Hair follicular keratinocyte (primary cell): Measurements from ENCODE around the gene GAST. TPM values are rescaled to one million over a fixed set of nuclear protein-coding genes. Genes with fewer than 3 reads are reported as not detected.

ENCODE experiments used
- total RNA-seq: library from RNA; depleted of rRNA; stranded (reverse); fragments of >200 nt; gene quantifications from 2 replicates; pipeline ENCODE4 v1.2.3, GENCODE V29; 2015

GAST gene, protein sequence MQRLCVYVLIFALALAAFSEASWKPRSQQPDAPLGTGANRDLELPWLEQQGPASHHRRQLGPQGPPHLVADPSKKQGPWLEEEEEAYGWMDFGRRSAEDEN
- not detected in 2 replicates for total RNA-seq

DNA sequence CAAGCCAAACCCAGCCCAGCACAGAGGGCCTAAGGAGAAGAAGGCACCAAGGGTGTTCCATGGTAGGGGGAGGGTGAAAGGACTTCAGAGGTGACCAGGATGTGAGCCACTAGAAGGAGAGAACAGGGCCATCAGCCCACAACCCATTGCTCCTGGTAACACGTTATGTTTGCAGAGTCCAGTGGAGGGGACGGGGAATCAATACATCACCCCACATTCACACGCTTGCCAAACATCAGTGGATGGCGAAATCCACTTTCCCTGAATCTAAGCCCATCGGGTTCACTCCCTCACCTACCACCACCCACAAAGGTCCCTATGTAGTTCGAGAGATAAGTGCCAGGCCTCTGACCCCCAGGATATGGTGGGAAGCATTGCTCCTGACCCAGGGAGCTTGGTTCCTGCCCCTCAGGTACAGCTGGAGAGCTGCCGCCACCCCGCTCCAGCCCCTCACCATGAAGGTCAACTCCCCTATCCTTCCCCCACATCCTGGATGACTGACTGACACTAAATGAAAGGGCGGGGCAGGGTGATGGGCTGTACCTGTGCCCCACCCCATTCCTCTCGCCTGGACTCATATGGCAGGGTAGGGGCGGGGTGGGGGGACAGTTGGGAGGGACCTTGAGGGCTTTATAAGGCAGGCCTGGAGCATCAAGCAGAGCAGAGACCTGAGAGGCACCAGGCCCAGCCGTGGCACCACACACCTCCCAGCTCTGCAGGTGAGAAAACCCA is at the start of gene GAST:
GAST (plus strand) TSS at position 663 of the 732 bp plus-strand sequence. CDS start 3,106 bp downstream, outside the sequence.

DNA sequence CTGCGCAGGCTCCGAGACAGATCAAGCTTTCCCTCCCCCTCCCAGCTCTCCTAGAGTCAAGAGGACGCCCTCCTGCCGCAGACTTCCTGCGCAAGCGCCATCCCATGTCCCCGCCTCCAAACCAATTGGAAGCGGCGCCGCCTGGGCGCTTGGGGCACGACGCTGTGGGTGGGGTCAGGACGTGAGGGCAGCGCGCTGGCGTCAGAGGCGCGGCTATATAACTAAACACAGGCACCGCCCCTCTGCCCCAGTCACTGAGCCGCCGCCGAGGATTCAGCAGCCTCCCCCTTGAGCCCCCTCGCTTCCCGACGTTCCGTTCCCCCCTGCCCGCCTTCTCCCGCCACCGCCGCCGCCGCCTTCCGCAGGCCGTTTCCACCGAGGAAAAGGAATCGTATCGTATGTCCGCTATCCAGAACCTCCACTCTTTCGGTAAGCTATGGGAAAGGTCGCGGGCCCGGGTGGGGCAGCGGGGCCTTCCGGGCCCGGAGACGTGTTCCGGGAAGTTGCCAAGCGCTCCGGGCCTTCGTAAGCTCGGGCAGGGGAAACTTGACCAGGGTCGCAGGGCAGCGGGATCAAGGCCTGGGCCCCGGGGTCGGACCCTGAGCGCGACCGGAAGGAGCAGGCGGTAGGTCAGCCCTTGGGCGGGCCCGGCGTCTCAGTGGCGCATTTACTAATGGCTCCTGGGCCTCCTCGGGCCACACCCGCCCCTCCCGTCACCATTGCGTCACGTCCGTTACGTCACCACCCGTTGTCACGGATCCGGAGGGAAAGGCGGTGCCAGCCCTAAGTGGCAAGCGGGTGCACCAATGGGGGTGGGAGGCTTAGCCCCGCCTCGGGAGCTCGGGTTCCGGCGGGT is 23.3 kb upstream of the GAST start, which contains the start of gene EIF1:
EIF1 (plus strand) TSS at position 245 of the 856 bp plus-strand sequence; CDS start at position 399, 154 bp downstream.

GRCh38 chr17:41734139-41734948 is 22.2 kb downstream of the GAST start, which contains the start of gene HAP1:
Gene HAP1 (minus strand): TSS chr17:41734643. CDS start chr17:41734634, 9 bp downstream.

Other genes with a start within 250 kb of the GAST start
- gene KRT32, start 244.9 kb upstream of the GAST start, total RNA-seq: 0.30 TPM in 1 of 2 replicates, not detected in the other
- not detected in 2 replicates for gene KRT35, start 231.2 kb upstream of the GAST start, total RNA-seq
- not detected in 2 replicates for gene KRT36, start 222.4 kb upstream of the GAST start, total RNA-seq
- not detected in 2 replicates for gene KRT13, start 206.7 kb upstream of the GAST start, total RNA-seq
- gene KRT15, start 193.4 kb upstream of the GAST start, total RNA-seq: 23.0 and 62.9 TPM in 2 replicates
- gene KRT19, start 184.0 kb upstream of the GAST start, total RNA-seq: 9.8 and 30.4 TPM in 2 replicates
- 0.23 and 0.61 TPM in 2 replicates for gene KRT9, start 140.3 kb upstream of the GAST start, total RNA-seq
- gene KRT14, start 125.4 kb upstream of the GAST start, total RNA-seq: 10,563 and 10,587 TPM in 2 replicates
- gene KRT16, start 99.6 kb upstream of the GAST start, total RNA-seq: 260 and 387 TPM in 2 replicates
- 10,873 and 11,761 TPM in 2 replicates for gene KRT17, start 87.8 kb upstream of the GAST start, total RNA-seq
- gene EIF1, start 23.4 kb upstream of the GAST start, total RNA-seq: 117 and 140 TPM in 2 replicates
- gene HAP1, start 22.3 kb downstream of the GAST start, total RNA-seq: 1.3 and 1.4 TPM in 2 replicates
- gene JUP, start 74.4 kb downstream of the GAST start, total RNA-seq: 457 and 666 TPM in 2 replicates
- 13.5 and 14.7 TPM in 2 replicates for gene P3H4, start 99.6 kb downstream of the GAST start, total RNA-seq
- 12.1 and 21.3 TPM in 2 replicates for gene FKBP10, start 100.7 kb downstream of the GAST start, total RNA-seq
- gene NT5C3B, start 123.9 kb downstream of the GAST start, total RNA-seq: 35.8 and 49.7 TPM in 2 replicates
- gene KLHL10, start 125.5 kb downstream of the GAST start, total RNA-seq: 1.0 TPM in 1 of 2 replicates, not detected in the other
- gene KLHL11, start 153.1 kb downstream of the GAST start, total RNA-seq: 13.3 and 15.9 TPM in 2 replicates
- 279 and 333 TPM in 2 replicates for gene ACLY, start 206.6 kb downstream of the GAST start, total RNA-seq
- gene ODAD4, start 218.3 kb downstream of the GAST start, total RNA-seq: 0.39 and 1.6 TPM in 2 replicates